M059J (cell line): ENCODE measurements around the gene NUDT6. TPM values are rescaled to one million over a fixed set of nuclear protein-coding genes. Genes with fewer than 3 reads are reported as not detected.

Experiments used
- DNase-seq: peaks from one replicate; pipeline ENCODE4 v3.0.0-alpha.2; 2012; ENCODE audit warnings: low read depth
- total RNA-seq: library from RNA; depleted of rRNA; stranded (reverse); fragments of >200 nt; shearing (Covaris generic); gene quantifications from 2 replicates; pipeline ENCODE4 v1.2.3, GENCODE V29; 2014

The NUDT6 gene
- total RNA-seq, 1 experiment from 2014 or later, result 11.0 TPM

- DNase-seq, result peak; percentile 35
These were observed 8.0 kb downstream of the NUDT6 start for GRCh38 chr4:122914292-122914904.

GRCh38 chr4:122912810-122913575 is 9.4 kb downstream of the NUDT6 start:
- no peak for DNase-seq

DNA sequence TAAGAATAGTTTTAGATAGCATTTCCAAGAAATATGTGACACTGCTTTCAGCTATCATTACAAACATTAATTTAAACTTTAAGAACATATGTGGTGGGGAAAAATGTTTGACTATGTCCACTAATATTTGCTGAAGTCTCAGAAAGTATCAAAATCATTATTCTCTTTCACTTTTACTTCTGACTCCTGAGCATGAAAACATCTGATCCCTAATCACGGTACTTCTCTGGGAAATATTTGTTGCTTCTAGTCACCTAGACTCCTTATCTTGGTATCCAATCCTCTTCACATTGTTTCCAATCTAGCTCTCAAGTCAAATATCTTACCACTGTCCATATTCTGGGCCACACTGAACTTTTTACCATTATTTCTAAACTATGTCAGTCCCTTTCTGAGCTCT is 10.8 kb downstream of the NUDT6 start:
- no peak for DNase-seq

GRCh38 chr4:122909683-122910082 is 12.7 kb downstream of the NUDT6 start:
- DNase-seq, result no peak

DNA sequence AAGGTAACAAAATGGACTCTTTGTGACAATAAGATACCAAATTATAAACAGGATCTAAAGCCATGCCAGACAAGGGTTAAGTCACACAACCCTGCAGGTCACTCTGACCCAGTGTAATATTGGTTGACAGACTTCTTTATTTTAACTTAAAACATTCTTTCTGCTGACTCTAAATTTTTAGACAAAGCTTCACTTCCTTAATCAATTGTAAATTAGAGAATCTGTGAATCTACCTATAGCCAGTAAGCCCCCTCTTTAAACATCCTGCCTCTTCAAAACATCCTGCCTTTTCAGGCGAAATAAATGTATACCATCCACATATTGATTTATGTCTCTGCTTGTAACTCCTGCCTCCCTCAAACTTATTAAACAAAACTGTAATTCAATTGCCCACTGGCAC is 14.2 kb downstream of the NUDT6 start:
- no peak for DNase-seq

DNA sequence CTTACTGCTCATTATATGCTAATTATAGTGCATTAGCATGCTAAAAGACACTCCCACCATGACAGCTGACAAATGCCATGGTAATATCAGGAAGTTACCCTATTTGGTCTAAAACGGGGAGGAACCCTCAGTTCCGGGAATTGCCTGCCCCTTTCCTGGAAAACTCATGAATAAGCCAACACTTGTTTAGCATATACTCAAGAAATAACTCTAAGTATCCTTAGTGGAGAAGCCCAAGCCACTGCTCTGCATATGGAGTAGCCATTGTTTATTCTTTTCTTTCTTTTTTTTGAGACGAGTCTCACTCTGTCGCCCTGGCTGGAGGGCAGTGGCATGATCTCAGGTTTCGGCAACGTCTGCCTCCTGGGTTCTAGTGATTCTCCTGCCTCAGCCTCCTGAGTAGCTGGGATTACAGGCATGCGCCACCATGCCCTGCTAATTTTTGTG is 15.5 kb downstream of the NUDT6 start:
- no peak for DNase-seq

DNA sequence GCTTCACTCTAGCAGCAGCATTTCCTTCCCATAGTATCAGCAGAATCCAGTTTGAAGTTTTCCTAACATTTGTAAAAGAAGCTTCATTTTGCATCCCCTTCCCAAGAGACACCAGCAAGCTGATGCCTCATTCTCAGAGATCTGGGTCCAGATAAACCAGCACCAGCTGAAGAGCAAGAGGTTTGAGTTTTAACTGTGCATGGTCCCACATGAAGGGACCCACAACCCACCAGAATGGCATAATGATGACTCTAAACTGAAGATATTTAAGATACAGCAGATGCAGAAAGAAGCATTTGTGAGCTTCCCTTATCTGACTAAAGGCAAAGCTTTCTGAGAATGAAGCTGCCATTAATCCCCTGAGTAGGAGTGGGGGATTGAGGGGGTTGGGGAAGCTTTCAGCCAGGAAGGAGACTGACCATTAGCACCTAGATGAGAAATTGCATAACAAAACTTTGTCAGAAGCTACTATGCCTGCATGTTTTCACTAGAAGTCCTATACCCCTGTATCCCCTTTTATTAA is 18.6 kb downstream of the NUDT6 start:
- no peak for DNase-seq

GRCh38 chr4:122901247-122902010 is 21.0 kb downstream of the NUDT6 start:
- no peak for DNase-seq

GRCh38 chr4:122900314-122900713 is 22.1 kb downstream of the NUDT6 start:
- no peak for DNase-seq

GRCh38 chr4:122899682-122900081 is 22.7 kb downstream of the NUDT6 start:
- no peak for DNase-seq

DNA sequence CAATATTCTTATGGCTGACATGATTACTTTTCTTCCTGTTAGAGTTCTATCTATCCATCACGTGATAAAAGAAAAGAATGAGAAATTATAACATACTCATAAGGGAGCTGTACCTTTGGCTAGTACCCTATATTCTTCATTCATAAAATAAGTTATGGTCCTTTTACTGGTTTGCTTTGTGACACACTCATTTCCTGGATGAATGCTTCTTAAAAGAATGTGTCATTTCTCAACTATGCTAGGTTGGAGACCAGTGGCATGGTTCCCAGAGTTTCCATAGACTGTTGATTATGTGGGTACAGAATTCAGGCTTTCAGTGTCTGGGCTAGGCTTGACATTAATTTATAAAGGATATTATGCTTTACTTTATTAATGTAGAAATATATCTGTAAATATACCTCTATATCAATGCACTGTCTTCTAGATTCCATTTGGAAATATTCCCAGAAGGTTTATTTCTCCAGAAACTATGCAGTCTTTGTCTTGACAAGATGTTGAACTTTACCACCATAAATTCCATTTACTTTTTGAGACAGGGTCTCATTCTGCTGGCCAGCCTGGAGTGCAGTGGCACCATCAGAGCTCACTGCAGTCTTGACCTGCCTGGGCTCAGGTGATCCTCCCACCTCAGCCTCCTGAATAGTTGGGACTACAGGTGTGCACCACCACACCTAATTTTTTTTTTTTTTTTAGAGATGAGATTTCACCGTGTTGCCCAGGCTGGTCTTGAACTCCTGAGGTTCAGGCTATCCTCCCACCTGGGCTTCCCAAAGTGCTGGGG is 23.8 kb downstream of the NUDT6 start:
- peak; percentile 95 for DNase-seq

DNA sequence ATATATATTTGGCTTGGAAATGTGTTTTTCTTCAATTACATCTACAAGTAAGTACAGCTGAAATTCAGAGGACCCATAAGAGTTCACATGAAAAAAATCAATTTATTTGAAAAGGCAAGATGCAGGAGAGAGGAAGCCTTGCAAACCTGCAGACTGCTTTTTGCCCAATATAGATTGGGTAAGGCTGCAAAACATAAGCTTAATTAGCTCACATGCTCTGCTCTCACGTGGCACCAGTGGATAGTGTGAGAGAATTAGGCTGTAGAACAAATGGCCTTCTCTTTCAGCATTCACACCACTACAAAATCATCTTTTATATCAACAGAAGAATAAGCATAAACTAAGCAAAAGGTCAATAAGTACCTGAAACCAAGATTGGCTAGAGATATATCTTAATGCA is 26.1 kb downstream of the NUDT6 start:
- DNase-seq, result no peak

DNA sequence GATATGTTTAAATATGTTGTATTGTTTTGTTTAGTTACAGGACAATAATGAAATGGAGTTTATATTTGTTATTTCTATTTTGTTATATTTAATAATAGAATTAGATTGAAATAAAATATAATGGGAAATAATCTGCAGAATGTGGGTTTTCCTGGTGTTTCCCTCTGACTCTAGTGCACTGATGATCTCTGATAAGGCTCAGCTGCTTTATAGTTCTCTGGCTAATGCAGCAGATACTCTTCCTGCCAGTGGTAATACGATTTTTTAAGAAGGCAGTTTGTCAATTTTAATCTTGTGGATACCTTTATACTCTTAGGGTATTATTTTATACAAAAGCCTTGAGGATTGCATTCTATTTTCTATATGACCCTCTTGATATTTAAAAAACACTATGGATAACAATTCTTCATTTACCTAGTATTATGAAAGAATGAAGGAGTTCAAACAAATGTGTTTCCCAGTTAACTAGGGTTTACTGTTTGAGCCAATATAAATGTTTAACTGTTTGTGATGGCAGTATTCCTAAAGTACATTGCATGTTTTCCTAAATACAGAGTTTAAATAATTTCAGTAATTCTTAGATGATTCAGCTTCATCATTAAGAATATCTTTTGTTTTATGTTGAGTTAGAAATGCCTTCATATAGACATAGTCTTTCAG is 26.9 kb downstream of the NUDT6 start:
- no peak for DNase-seq

DNA sequence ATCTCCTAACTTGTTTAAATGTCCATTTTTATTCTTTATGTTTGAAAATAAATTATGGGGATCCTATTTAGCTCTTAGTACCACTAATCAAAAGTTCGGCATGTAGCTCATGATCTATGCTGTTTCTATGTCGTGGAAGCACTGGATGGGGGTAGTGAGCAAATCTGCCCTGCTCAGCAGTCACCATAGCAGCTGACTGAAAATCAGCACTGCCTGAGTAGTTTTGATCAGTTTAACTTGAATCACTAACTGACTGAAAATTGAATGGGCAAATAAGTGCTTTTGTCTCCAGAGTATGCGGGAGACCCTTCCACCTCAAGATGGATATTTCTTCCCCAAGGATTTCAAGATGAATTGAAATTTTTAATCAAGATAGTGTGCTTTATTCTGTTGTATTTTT is 27.6 kb downstream of the NUDT6 start:
- no peak for DNase-seq

- peak; percentile 37 for DNase-seq
These were observed 32.1 kb downstream of the NUDT6 start for GRCh38 chr4:122890147-122890795.

GRCh38 chr4:122889726-122890125 is 32.7 kb downstream of the NUDT6 start:
- DNase-seq, result no peak

- no peak for DNase-seq
These were observed 37.9 kb downstream of the NUDT6 start for GRCh38 chr4:122884499-122884898.

DNA sequence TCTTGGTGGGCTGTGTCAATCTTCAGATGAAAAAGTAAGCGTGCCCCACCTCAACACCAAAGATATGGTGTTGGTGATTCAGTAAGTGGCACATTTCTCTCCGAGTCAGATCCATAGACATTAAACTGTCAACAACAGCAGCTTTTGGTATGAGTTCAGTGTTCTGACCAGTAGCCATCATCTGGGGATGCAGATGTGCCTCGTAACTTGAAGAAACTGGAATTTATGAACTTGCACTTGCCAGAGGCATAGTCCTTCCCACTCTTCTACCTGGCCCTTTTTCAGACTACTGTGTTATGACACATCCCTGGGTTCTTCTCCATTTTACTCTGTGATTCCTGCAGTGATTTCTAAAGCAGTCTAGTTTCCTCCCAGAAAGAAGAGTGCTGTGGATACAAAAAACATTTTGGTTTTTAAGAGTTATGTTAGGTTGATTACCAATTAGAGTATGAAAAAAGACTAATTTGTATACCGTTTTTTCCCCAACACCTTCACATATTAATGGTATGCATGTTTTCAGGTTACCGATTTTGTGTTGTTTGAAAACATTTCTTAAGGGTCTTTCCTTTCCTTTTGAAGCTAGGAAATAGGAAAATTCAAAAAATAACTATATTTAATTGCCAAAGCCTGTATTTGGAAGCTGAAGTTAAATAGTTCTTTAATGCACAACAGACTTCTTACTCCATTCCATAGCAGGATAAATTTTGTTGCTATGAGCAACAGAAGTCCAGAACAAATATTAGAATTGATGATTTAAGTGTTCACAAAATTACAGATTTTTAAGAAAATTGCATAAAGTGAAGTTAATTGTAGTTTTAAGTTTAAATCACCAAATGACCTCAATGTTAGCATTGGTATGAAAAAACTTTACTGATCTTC is 39.3 kb downstream of the NUDT6 start:
- no peak for DNase-seq

- peak; percentile 36 for DNase-seq
These were observed 43.4 kb downstream of the NUDT6 start for GRCh38 chr4:122879001-122879400.

GRCh38 chr4:122876456-122876855 is 45.9 kb downstream of the NUDT6 start:
- DNase-seq, result no peak
